ENCODE data around the gene ALDOB. TPM values are rescaled to one million over a fixed set of nuclear protein-coding genes. Genes with fewer than 3 reads are reported as not detected.

ALDOB gene
- total RNA-seq, 2 donors from 2014 or later: not detected

DNA sequence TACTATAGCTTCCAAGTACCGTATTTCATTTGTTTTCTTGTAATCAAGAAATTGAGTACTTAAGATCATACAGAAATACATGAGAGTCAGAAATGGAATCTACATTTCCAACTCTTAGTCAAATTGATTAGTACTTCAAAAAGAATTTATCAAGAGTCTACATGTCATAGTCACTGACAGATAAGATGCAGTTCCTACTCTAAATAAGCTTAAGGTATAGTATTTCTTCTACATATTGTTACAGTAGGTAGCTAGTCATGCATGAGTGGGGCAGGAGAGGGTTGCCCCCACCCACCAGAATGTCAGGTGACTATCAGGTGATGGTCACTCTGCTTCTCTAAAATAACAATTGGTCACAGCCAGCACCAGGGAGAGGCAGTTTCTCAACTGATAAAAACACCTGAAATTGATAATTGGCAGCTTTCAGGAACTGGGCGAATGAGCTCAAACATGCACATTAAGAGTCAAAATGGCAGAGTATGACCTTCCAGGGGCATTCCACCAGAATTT, 53.7 kb downstream of the ALDOB start:
- Mint-ChIP-seq H3K27ac (no peak overlapping the region), H3K9me3 (peaks cover 9 to 10% of the 10 kb centered on the region in 2 donors), H3K36me3 (peaks cover 16 to 18% of the 10 kb centered on the region in 2 donors)
- DNase-seq (ENCODE audit: low spot score in 2 of 2): no peak
- ATAC-seq: no peak

DNA sequence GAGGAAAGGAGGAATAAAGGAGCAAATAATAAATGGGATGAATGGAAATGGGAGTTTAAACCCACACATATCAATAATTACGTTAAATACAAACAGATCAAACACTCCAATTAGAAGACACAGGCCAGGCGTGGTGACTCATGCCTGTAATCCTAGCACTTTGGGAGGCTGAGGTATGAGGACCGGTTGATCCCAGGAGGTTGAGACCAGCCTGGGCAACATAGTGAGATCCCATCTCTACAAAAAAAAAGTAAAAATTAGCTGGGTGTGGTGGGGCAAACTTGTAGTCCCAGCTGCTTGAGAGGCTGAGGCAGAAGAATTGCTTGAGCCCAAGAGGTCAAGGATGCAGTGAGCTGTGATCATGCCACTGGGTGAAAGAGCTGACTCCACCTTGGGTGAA, 54.5 kb downstream of the ALDOB start:
- peaks cover 9 to 10% of the 10 kb centered on the region in 2 donors for H3K9me3 Mint-ChIP-seq
- no peak overlapping the region for H3K27ac Mint-ChIP-seq
- ATAC-seq (no peak), DNase-seq (ENCODE audit: low spot score in 2 of 2) (no peak)
- peaks cover 16 to 18% of the 10 kb centered on the region in 2 donors for H3K36me3 Mint-ChIP-seq

DNA sequence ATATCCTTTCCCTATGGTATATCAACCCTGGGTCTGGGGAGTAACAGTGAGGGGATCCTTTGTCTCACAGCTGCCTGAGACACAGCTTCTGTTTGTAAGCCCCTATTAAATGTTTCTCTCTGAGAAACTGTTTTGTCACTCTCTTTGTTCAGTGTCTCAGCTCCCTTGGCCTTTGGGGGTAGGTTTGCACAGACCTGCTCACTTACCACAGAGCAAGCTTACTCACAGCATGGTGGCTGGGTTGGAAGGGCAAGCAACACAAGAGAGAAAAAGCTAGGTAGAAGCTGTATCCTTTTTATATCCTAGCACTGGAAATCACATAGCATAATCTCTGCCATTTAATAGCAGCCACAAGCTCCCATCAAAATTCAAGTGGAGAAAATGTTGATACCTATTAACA, 55.3 kb downstream of the ALDOB start:
- peaks cover 11 to 18% of the 10 kb centered on the region in 2 donors for H3K36me3 Mint-ChIP-seq
- H3K9me3 Mint-ChIP-seq: peaks cover 5 to 10% of the 10 kb centered on the region in 2 donors
- ATAC-seq (no peak), DNase-seq (ENCODE audit: low spot score in 2 of 2) (no peak)
- no peak overlapping the region for H3K27ac Mint-ChIP-seq

DNA sequence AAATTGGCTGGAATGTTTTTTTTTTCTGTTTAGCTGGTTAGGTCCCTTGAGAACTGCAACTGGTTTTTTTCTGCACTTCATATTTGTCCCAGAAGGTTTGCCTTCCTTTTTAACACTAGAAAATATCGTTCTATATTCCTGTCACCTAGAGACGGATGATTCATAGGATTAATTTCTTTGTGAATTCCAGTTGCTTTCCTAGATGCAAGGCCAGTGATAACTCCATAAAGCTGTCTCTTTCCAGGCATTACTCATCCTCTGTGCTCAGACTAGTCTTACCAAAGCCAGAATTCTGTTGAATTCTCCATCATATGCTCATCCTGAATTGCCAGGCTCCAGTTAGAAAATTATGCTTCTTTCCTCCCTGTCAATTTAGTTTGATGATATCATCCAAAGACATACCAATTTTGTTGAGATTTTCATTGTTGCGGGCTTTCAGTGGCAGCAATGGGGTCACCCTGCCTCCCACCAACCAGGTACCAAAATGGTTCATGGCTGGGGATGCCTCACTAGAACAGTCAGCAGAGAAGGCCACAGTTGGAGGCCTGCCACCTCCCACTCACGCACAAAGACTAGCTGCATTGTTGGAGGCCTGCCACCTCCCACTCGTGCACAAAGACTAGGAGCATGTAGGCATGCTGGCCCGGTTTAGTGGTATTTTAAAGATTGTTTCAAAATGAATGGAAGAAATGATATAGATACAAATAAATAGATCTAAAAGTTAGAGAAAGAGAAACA, 59.3 kb downstream of the ALDOB start:
- peaks cover 0 to 9% of the 10 kb centered on the region in 2 donors for H3K9me3 Mint-ChIP-seq
- no peak for DNase-seq (ENCODE audit: low spot score in 2 of 2)

DNA sequence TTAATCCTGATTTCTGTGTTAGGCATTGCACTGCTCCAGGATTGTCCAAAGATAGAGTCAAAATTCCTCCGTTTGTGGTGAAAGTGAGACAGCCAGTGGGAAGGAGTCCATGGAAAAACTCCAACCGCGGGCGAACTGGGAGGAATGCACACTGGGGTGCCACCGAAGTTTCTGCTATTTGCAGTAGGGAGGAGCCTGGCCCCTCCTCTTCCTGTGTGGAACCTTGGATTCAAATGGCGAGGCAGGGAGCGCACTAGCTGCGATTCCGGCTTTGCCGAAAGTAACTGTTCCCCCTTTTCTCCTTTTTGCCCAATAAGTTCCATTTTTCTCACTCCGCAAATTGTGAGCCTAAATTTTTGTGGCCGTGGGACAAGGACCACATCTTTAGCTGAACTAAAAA, 60.0 kb downstream of the ALDOB start:
- ATAC-seq (no peak), DNase-seq (ENCODE audit: low spot score in 2 of 2) (no peak)
- Mint-ChIP-seq H3K27ac (no peak overlapping the region), H3K9me3 (peaks cover 0 to 9% of the 10 kb centered on the region in 2 donors), H3K36me3 (peaks cover 0 to 11% of the 10 kb centered on the region in 2 donors)

More for the DNA sequence above, 59.3 kb downstream of the ALDOB start:
- ATAC-seq: no peak
- H3K27ac Mint-ChIP-seq: no peak overlapping the region
- H3K36me3 Mint-ChIP-seq: peaks cover 0 to 11% of the 10 kb centered on the region in 2 donors

DNA sequence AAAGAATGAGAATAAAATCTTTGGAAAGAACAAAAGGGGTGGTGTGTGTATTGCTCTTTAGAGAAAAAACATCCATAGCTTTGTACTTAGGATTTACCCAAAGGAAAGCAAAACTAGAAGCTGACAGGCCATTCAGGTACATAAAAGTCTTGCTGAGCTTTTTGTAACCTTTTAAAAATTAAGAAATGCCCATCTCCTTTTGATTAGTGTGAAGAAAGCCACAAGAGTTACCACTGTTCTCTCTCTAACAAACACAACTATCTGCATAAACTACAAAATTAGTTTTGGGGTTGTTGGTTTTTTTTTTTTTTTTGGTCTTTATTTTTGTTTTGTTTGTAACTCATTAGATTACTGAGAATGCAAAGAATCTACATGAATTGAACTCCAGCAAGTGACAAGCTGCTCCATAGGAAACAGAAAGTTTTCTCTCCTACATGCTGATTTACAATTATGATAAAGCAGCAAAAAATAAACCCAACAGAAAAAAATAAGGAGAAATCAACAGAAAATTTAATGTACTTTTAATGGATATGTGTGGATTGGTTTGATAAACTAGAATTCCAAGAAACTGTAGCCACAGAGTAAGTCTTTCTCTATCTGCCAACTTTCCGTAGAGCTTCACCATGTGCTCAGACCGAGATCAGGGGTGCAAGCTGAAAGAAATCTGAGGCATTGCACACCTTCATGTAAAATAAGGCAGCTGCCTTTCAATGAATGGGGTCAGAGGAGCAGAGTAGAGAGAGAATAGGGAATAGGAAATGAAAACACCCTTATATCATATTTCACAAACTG, 63.1 kb downstream of the ALDOB start:
- ATAC-seq (no peak), DNase-seq (ENCODE audit: low spot score in 2 of 2) (no peak)
- peaks cover 0 to 9% of the 10 kb centered on the region in 2 donors for H3K9me3 Mint-ChIP-seq
- H3K36me3 Mint-ChIP-seq: peaks cover 0 to under 1% of the 10 kb centered on the region in 2 donors
- H3K27ac Mint-ChIP-seq: no peak overlapping the region

DNA sequence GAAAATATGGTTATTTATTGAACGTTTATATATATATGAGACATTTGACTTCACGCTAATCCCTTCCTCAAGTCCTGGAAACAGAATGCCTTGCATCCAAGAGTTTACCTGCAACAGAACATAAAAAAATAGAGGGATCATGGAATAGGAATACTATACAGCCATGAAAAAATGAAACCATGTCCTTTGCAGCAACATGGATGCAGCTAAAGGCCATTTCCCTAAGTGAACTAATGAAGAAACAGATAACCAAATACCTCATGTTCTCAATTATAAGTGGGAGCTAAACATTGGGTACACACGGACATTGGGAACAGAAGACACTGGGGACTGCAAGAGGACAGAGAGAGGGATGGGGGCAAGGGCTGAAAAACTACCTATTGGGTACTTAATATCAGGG, 63.8 kb downstream of the ALDOB start:
- DNase-seq (ENCODE audit: low spot score in 2 of 2) (no peak), ATAC-seq (no peak)
- no peaks in the 10 kb centered on the region for H3K36me3 Mint-ChIP-seq
- peaks cover 0 to 9% of the 10 kb centered on the region in 2 donors for H3K9me3 Mint-ChIP-seq
- H3K27ac Mint-ChIP-seq: no peak overlapping the region

Other genes starting within 250 kb of the ALDOB start
- not detected for gene BAAT, start 50.8 kb downstream of the ALDOB start, total RNA-seq
- 10 to 100 TPM in 1 of 2 donors, 1 to 10 TPM in 1; 9.5 to 14.1 TPM for gene MRPL50, start 37.2 kb downstream of the ALDOB start, total RNA-seq
- 10 to 100 TPM in 1 of 2 donors, 1 to 10 TPM in 1; 8.8 to 10.5 TPM for gene ZNF189, start 36.9 kb downstream of the ALDOB start, total RNA-seq
- 10 to 100 TPM; 42.1 to 49.9 TPM for gene RNF20, start 98.1 kb upstream of the ALDOB start, total RNA-seq
- gene PPP3R2, start 159.2 kb upstream of the ALDOB start, total RNA-seq: not detected